Activated CD4-positive, alpha-beta T cell treated with anti-CD3 and anti-CD28 coated beads for 1 hour (primary cell): ENCODE results near the gene PTGFR.

ENCODE experiments used
- DNase-seq: peaks from one replicate; pipeline ENCODE4 v3.0.0-alpha.2; 2020

The PTGFR gene

DNA sequence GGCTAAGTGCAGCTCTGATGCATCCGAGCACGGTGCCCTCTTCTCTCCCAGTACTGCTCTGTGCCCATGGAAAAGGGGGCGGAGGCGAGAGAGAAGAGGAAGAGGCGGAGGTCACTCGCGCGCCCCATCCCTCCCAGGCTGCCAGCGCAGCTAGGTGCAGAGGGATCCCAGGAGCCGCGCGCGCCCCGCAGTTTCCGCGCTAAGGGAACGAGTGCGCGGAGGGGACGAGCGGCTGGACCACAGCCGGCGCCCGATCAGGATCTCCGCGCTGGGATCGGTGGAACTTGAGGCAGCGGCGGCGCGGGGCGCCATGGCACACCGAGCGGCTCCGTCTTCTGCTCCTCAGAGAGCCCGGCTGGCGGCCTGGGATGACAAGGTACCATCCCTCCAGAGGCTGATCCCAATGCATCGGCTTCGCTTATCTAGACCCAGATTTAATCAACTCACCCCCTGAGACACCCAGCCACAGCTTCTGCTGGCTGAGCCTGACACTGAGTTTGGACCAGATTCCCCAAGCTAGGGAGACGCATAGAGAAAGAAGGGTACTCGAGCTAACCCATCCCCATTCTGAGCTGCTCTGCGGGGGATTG, at the start of gene PTGFR:
PTGFR (plus strand) TSS at position 114 of the 590 bp plus-strand sequence. CDS start 1,770 bp downstream, outside the sequence.
- no peak for DNase-seq

DNA sequence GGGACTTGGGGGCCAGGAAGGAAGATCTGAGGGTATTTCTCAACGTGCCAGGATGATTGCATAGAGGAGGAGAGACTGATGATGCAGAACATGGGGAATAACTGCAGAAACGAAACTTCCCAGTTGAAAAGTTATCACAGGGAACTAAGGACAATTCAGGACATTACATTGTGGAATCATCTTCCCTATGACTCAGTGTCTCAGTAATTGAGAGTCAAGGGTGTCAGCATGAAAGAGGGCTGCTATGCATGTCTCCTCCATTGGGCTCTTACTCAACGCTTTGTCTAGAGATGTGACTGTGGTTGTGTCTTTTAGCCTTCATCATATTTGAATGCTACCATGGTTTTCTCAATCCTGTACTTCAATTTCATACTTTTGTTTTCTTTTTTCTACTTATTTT, 48.9 kb upstream of the PTGFR start:
- DNase-seq: no peak

DNA sequence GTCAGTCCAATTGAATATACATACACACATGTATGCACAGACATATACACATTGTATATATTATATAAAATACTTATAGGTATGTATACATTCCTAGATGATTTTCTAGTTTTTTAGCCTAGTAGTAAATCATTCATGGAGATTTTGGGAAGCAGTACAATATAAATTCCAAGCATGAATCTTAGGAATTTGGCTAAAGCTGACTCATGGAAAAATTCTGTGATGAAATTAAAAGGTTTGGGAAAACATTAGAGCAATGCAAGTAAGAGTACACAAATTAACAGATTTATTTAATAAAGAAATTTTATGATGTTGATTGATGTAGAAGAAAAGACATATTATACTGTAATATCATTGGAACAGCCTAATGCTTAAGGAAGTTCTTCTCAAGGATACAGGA, 43.7 kb upstream of the PTGFR start:
- no peak for DNase-seq

GRCh38 chr1:78464449-78464891, 26.3 kb upstream of the PTGFR start:
- DNase-seq: no peak

- no peak for DNase-seq
Observed at GRCh38 chr1:78465143-78465542, 25.6 kb upstream of the PTGFR start.

GRCh38 chr1:78468521-78468920, 22.3 kb upstream of the PTGFR start:
- no peak for DNase-seq

GRCh38 chr1:78469576-78469975, 21.2 kb upstream of the PTGFR start:
- DNase-seq: no peak

- DNase-seq: no peak
Observed at GRCh38 chr1:78471890-78472620, 18.7 kb upstream of the PTGFR start.

- DNase-seq: no peak
Observed at GRCh38 chr1:78472851-78473496, 17.8 kb upstream of the PTGFR start.

DNA sequence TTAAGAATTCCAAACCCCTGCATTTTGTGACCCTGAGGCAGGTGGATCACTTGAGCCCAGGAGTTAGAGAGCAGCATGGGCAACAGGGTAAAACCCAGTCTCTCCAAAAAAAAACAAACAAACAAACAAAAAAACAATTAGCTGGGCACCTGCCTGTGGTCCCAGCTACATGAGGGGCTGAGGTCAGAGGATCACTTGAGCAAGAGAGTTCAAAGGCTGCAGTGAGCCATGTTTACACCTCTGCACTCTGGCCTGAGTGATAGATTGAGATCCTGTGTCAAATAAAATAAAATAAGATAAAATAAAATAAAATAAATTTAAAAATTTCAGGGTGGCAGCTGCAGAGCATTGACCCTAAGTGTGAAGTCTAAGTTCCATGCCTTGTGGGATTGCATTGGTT, 16.7 kb upstream of the PTGFR start:
- DNase-seq: no peak

- DNase-seq: no peak
Observed at GRCh38 chr1:78475888-78476610, 14.7 kb upstream of the PTGFR start.

DNA sequence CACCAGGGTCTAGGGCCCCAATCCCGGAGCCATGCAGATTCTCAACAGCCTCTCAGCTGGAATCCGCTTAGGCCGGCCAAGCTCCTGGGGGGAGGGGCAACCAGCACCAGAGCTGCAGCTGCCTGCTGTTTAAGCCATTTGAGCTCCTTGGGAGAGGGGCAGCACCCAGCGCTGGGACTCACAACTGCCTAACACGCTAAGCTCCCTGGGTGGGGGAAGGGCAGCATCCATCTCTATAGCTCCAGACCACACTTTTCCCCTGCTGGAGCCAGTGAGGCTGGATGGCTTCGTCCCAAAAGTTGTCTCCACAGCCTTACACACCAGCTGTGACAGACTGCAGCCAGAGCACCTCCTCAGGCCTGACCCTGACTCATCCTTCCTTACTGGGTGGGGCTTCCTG, 6.9 kb upstream of the PTGFR start:
- DNase-seq: no peak

DNA sequence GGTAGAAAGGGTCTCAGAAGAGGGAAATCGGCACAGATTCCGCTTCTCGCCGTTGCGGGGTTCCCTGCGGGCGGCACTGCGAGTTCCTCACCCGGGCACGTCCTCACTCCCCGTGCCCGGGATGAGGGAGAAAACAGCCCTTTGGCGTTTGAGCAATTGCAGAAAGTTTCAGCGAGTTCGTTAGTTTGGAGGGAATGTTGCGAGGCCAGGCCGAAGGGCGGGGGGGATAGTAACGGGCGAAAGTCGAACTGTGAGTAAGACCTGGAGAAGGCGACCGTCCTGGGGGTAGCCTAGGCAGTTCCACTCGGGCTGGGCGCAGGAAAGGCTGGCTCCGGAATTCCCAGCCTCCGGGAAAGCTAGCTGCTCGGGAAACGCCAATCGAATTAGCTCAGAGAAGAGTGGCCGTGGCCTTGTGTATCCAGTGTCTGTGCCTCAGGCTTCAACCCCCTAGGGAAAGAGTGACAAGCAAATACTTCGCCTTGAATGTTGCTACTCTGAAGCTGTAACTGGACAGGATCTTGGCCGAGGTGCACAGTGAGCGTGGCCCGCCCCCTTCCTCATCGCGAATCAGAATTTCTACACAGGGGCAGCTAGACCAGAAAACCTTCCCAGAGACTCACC, 787 bp downstream of the PTGFR start:
- no peak for DNase-seq

- DNase-seq: no peak
Observed at GRCh38 chr1:78492386-78492950, 1.7 kb downstream of the PTGFR start.

DNA sequence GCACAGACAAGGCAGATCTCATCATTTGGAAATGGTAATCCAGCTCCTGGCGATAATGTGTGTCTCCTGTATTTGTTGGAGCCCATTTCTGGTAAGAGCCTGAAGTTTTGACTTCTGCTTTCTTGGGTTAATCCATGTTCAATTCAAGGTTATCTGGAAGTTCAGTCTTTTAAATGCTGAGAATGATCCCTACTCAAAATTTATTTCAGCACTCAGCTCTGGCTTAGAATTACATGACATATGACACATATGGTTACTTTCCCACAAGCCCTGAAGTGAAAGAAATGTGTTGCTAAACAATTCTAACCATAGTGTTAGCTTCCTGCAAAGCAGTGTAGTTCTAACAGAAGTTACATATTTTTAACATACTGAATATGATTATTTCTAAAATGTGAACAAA, 2.7 kb downstream of the PTGFR start:
- DNase-seq: no peak

DNA sequence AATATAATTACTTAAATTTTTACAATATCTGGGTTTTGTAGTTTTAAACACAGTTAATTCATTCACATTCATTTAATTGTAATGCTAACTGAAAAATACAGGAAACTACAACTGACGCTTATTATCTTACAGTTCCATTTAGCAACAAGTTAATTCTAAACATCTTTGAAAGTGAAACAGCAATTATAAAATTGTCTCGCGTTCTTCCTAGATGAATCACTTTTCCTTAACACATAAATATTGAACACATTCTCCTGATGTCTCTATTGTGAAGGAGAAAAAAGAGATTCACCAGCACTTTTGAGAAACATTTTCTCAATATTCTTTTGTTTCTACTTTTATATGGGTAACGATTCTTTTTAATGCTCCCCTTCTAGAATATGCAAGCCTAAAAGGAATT, 6.4 kb downstream of the PTGFR start:
- DNase-seq: no peak

GRCh38 chr1:78500529-78500928, 9.8 kb downstream of the PTGFR start:
- no peak for DNase-seq

DNA sequence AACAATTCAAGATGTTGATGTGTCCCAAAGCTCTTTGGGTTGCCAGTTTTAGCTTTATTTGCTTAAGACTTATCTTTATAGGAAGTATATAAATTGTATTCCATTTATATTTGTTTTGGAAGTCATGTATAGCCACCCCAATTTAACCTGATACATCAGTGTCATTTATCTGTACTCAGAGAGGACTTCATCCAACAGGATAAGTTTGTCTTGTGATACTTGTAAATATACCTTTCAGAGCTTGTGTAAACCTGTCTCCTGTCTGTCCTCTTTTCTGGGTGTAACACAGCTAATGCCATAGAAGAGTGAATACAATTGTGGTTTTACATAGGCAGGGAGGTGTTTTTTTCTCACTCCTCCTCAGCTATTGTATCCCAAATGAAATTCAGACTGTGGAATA, 10.4 kb downstream of the PTGFR start:
- DNase-seq: no peak

DNA sequence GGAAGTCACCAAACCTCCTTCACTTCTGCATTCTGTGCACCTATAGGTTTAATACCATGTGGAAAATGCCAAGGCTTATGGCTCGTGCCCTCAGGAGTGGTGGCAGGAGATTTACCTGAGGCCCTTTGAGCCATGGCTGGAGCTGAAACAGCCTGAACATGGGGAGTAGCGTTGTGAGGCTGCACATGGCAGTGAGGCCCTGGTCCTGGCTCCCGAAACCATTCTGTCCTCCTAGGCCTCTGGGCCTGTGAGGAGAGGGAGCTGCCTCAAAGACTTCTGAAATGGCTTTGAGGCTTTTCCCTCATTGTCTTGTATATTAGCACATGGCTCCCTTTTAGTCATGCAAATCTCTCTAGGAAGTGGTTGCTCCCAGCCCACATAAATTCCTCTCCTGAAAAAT, 20.6 kb downstream of the PTGFR start:
- no peak for DNase-seq

DNA sequence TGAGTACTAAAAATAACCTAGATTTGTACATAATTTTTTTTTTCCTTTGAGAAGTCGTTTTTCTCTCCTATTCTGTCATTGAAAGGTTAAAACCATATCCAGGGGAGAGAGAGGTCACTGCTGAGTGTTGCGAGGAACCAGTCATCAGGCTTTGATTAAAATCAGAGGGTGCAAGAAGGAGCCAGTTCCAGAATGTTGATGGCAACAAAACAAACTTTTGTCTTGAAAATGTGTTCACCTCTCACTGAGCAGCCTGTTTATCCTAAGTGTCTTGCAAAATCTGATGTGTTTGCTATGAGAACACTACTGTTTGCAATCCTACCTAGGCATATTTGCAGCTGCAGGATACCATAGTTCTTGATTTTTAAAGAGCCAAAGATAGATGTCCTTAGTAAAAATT, 25.9 kb downstream of the PTGFR start:
- no peak for DNase-seq

GRCh38 chr1:78519446-78519845, 28.7 kb downstream of the PTGFR start:
- DNase-seq: no peak

DNA sequence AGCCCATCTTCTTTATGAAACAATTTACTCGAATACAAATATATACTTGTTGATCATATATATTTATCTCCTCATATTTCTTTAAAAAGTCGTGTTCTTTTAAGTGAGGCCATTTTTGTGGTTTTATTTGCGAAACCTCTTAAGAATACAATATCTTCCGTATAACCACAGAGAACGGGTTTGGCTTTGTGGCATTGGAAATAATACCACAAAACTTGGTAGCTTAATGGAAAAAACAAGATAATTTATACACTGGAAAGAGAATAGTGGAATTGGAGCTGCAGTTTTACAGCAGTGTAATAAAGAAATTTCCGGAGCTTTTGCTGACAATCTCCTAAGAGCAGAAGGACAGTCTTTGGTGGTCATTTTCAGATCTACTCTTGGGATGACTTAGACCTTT, 29.4 kb downstream of the PTGFR start:
- DNase-seq: no peak

- no peak for DNase-seq
Observed at GRCh38 chr1:78520843-78521242, 30.1 kb downstream of the PTGFR start.
